GM06990 (cell line): ENCODE results near the gene MAML3.
A peak's percentile ranks its signal among the peaks of the same experiment; 100 is the strongest.
"Not testable (repeated sequence)": the region's sequence is repeated elsewhere in the genome, so short reads cannot be mapped to it uniquely, and the experiment has no call there.

Experiments used
- DNase-seq: peaks from one replicate; pipeline ENCODE4 v3.0.0-alpha.2; 2011; ENCODE audit not compliant: insufficient read length; ENCODE audit errors: extremely low read depth
- H3K27me3 ChIP-seq: replicated peaks from 2 replicates; pipeline ENCODE4 v1.6.0; 2011; ENCODE audit warnings: low read length; ENCODE audit not compliant: control insufficient read depth, insufficient read depth
- H3K36me3 ChIP-seq: 2 replicates; pipeline ENCODE4 v1.5.1; 2011; ENCODE audit warnings: low read length; ENCODE audit not compliant: control insufficient read depth, insufficient read depth
- H3K4me3 ChIP-seq: replicated peaks from 2 replicates; pipeline ENCODE4 v1.5.1; 2011; ENCODE audit warnings: low read depth, mild to moderate bottlenecking, control low read depth, low read length
- CTCF ChIP-seq: IDR thresholded peaks from 2 replicates; pipeline ENCODE4 v1.5.1; 2011; ENCODE audit warnings: low read length, control low read depth, mild to moderate bottlenecking, inconsistent platforms; ENCODE audit not compliant: insufficient read depth, poor library complexity, severe bottlenecking

Gene MAML3

GRCh38 chr4:139955600-139955999, 198.4 kb downstream of the MAML3 start:
- DNase-seq = no peak
- no peaks in the 10 kb centered on the region for H3K36me3 ChIP-seq
- H3K27me3 ChIP-seq = no peaks in the 10 kb centered on the region; the same call in 1 of the 2 replicates
- no peak for TF ChIP-seq CTCF
- H3K4me3 ChIP-seq = no peak overlapping the region

GRCh38 chr4:139954512-139954911, 199.5 kb downstream of the MAML3 start:
- Histone ChIP-seq H3K36me3 (no peaks in the 10 kb centered on the region), H3K27me3 (no peaks in the 10 kb centered on the region; the same call in 1 of the 2 replicates), H3K4me3 (no peak overlapping the region)
- DNase-seq = no peak
- TF ChIP-seq CTCF = no peak

- no peaks in the 10 kb centered on the region for H3K27me3 ChIP-seq
- TF ChIP-seq CTCF = no peak
These were observed 203.0 kb downstream of the MAML3 start for GRCh38 chr4:139951021-139951420.

GRCh38 chr4:139950568-139950967, 203.4 kb downstream of the MAML3 start:
- no peaks in the 10 kb centered on the region for H3K27me3 ChIP-seq
- H3K4me3 ChIP-seq = no peak overlapping the region
- TF ChIP-seq CTCF = no peak
- H3K36me3 ChIP-seq = no peaks in the 10 kb centered on the region
- DNase-seq = peak; percentile 72

More at GRCh38 chr4:139951021-139951420, 203.0 kb downstream of the MAML3 start:
- no peak for DNase-seq
- H3K36me3 ChIP-seq = no peaks in the 10 kb centered on the region
- no peak overlapping the region for H3K4me3 ChIP-seq

- H3K4me3 ChIP-seq, H3K36me3 ChIP-seq, H3K27me3 ChIP-seq, DNase-seq: not testable (repeated sequence)
These were observed 209.1 kb downstream of the MAML3 start for GRCh38 chr4:139944916-139945315.

GRCh38 chr4:139943277-139943676, 210.7 kb downstream of the MAML3 start:
- no peak for DNase-seq
- TF ChIP-seq CTCF = no peak
- H3K36me3 ChIP-seq = no peaks in the 10 kb centered on the region
- H3K4me3 ChIP-seq = no peak overlapping the region
- H3K27me3 ChIP-seq = no peaks in the 10 kb centered on the region
